Keratinocyte (primary cell): ENCODE data around the gene NEURL4. TPM values are rescaled to one million over a fixed set of nuclear protein-coding genes. Genes with fewer than 3 reads are reported as not detected.

Experiments used
- DNase-seq: peaks from one replicate; pipeline ENCODE4 v3.0.0-alpha.2; 2011; ENCODE audit warnings: low read depth, missing footprints, low spot score
- FAIRE-seq: peaks from 2 replicates; lab custom pipeline; 2011; peaks lifted over from hg19 to GRCh38; lab: Jason Lieb, UNC
- H2AFZ ChIP-seq: 2 replicates; pipeline ENCODE4 v1.6.0; 2012; ENCODE audit warnings: low read length, control low read depth, inconsistent platforms; ENCODE audit not compliant: control insufficient read depth
- H3K27ac ChIP-seq: 2 replicates; pipeline ENCODE4 v1.5.1; 2011; ENCODE audit warnings: low read length; ENCODE audit not compliant: control insufficient read depth, insufficient read depth
- H3K27me3 ChIP-seq: 3 replicates; pipeline ENCODE4 v1.6.0; 2011; ENCODE audit warnings: low read length; ENCODE audit not compliant: control insufficient read depth, insufficient read depth; ENCODE audit errors: extremely low read depth
- H3K36me3 ChIP-seq, 2 experiments: 2 replicates in 1 of 2; 3 replicates in 1 of 2; pipeline ENCODE4 v1.5.1; 2011; ENCODE audit warnings: low read length in 2 of 2, mild to moderate bottlenecking in 1 of 2; ENCODE audit not compliant: control insufficient read depth in 2 of 2, insufficient read depth in 2 of 2; ENCODE audit errors: extremely low read depth in 1 of 2
- H3K4me1 ChIP-seq: 3 replicates; pipeline ENCODE4 v1.5.1; 2011; ENCODE audit warnings: low read length; ENCODE audit not compliant: control insufficient read depth, insufficient read depth; ENCODE audit errors: extremely low read depth
- H3K4me2 ChIP-seq: 3 replicates; pipeline ENCODE4 v1.6.0; 2011; ENCODE audit warnings: low read depth, low read length; ENCODE audit not compliant: control insufficient read depth, insufficient read depth; ENCODE audit errors: extremely low read depth
- H3K4me3 ChIP-seq, 3 experiments: fragments of 200-600 bp in 1 of 3; sonication (generic) in 1 of 3; 2 replicates in 2 of 3; 3 replicates in 1 of 3; pipeline ENCODE4 v1.5.1; 2011 to 2016; ENCODE audit warnings: low read length in 3 of 3, mild to moderate bottlenecking in 3 of 3, control low read depth in 2 of 3, inconsistent platforms in 1 of 3, low read depth in 1 of 3, mixed read lengths in 1 of 3, mixed run types in 1 of 3, moderate library complexity in 1 of 3; ENCODE audit not compliant: control insufficient read depth in 2 of 3, insufficient read depth in 2 of 3; ENCODE audit errors: extremely low read depth in 1 of 3
- H3K79me2 ChIP-seq: 2 replicates; pipeline ENCODE4 v1.6.0; 2012; ENCODE audit warnings: low read length; ENCODE audit not compliant: control insufficient read depth, insufficient read depth
- H3K9ac ChIP-seq: 3 replicates; pipeline ENCODE4 v1.6.0; 2011; ENCODE audit warnings: low read length; ENCODE audit not compliant: control insufficient read depth, insufficient read depth; ENCODE audit errors: extremely low read depth
- H3K9me1 ChIP-seq: 3 replicates; pipeline ENCODE4 v1.6.0; 2011; ENCODE audit warnings: low read length; ENCODE audit not compliant: control insufficient read depth, insufficient read depth; ENCODE audit errors: extremely low read depth
- H3K9me3 ChIP-seq: 2 replicates; pipeline ENCODE4 v1.5.1; 2012; ENCODE audit warnings: low read depth, low read length; ENCODE audit not compliant: control insufficient read depth
- H4K20me1 ChIP-seq: 3 replicates; pipeline ENCODE4 v1.6.0; 2011; ENCODE audit warnings: low read length; ENCODE audit not compliant: control insufficient read depth, insufficient read depth; ENCODE audit errors: extremely low read depth
- CTCF ChIP-seq, 3 experiments: IDR thresholded peaks in 1 of 3; conservative IDR thresholded peaks in 1 of 3; optimal IDR thresholded peaks in 1 of 3; 2 replicates in 2 of 3; 3 replicates in 1 of 3; pipeline versions ENCODE3 to v1.5.1; 2011; ENCODE audit warnings: low read length in 3 of 3, mild to moderate bottlenecking in 3 of 3, moderate library complexity in 2 of 3, control low read depth in 1 of 3, inconsistent platforms in 1 of 3; ENCODE audit not compliant: insufficient read depth in 2 of 3; ENCODE audit errors: extremely low read depth in 1 of 3
- EZH2 ChIP-seq: IDR thresholded peaks from one replicate; pipeline ENCODE4 v1.6.1; 2012; ENCODE audit warnings: inconsistent platforms, mild to moderate bottlenecking, low read length, moderate library complexity
- dilution Hi-C: fragments of 300-500 bp; cut with MboI; formaldehyde crosslinking; loops from one replicate; pipeline ENCODE4 v1.7.0; 2020; ENCODE audit warnings: low sequenced_read_pairs; ENCODE audit not compliant: extremely low pct_ligation_motif_present
- polyA plus RNA-seq, 5 experiments: library from polyadenylated mRNA; depleted of rRNA in 3 of 5; stranded (reverse) in 3 of 5; stranded (forward) in 1 of 5; unstranded in 1 of 5; fragments of >200 nt; gene quantifications; 1 replicate in 1 of 5; 2 replicates in 3 of 5; 3 replicates in 1 of 5; pipeline versions ENCODE4 v1.2.1 to v1.2.3, GENCODE V29; 2011 to 2012; ENCODE audit warnings: missing spikeins in 2 of 5, low read depth in 1 of 5, low replicate concordance in 1 of 5

Gene NEURL4
- polyA plus RNA-seq, 1 donor (not counting 4 experiments of a cell fraction or from before 2014, with no cell fraction given): 11.3 TPM

- DNase-seq (no peak), FAIRE-seq (no peak)
- Histone ChIP-seq H2AFZ (no peak overlapping the region), H3K9me3 (no peaks in the 10 kb centered on the region), H3K4me2 (no peak overlapping the region), H3K36me3 (no peaks in the 10 kb centered on the region), H3K9ac (no peak overlapping the region), H3K27me3 (peaks cover 46% of the 10 kb centered on the region), H3K4me1 (peaks cover 15% of the 10 kb centered on the region), H3K27ac (no peak overlapping the region), H3K9me1 (no peaks in the 10 kb centered on the region), H4K20me1 (no peaks in the 10 kb centered on the region), H3K4me3 (no peak overlapping the region), H3K79me2 (no peaks in the 10 kb centered on the region)
- dilution Hi-C loops: no loop called here
- TF ChIP-seq CTCF (optimal IDR thresholded peaks at IDR 0.05 in 1 of 3, IDR thresholded peaks at IDR 0.05 in 1 of 3, conservative IDR thresholded peaks at IDR 0.05 in 1 of 3; ENCODE audit: extremely low read depth in 1 of 3, insufficient read depth in 2 of 3, low read length in 3 of 3): no peak
- TF ChIP-seq EZH2: no peak
Measured at GRCh38 chr17:7284911-7285310, 44.2 kb downstream of the NEURL4 start.

- H3K4me1 ChIP-seq: peaks cover 16% of the 10 kb centered on the region
- no peak for FAIRE-seq
Measured at GRCh38 chr17:7283471-7284216, 45.5 kb downstream of the NEURL4 start.

More at GRCh38 chr17:7283471-7284216, 45.5 kb downstream of the NEURL4 start:
- dilution Hi-C loops: no loop called here
- no peak overlapping the region for H3K27ac ChIP-seq
- H3K27me3 ChIP-seq: peaks cover 46% of the 10 kb centered on the region
- TF ChIP-seq CTCF (optimal IDR thresholded peaks at IDR 0.05 in 1 of 3, IDR thresholded peaks at IDR 0.05 in 1 of 3, conservative IDR thresholded peaks at IDR 0.05 in 1 of 3; ENCODE audit: extremely low read depth in 1 of 3, insufficient read depth in 2 of 3, low read length in 3 of 3) (no peak), EZH2 (no peak)
- DNase-seq: no peak
- H3K4me2 ChIP-seq: no peak overlapping the region
- no peaks in the 10 kb centered on the region for H3K9me3 ChIP-seq
- H3K4me3 ChIP-seq: no peak overlapping the region
- H4K20me1 ChIP-seq: no peaks in the 10 kb centered on the region
- H3K79me2 ChIP-seq: no peaks in the 10 kb centered on the region
- no peak overlapping the region for H3K9ac ChIP-seq
- H3K9me1 ChIP-seq: no peaks in the 10 kb centered on the region
- H3K36me3 ChIP-seq: no peaks in the 10 kb centered on the region
- no peak overlapping the region for H2AFZ ChIP-seq
